Measurements from ENCODE around the gene RAB31.

The RAB31 gene

DNA sequence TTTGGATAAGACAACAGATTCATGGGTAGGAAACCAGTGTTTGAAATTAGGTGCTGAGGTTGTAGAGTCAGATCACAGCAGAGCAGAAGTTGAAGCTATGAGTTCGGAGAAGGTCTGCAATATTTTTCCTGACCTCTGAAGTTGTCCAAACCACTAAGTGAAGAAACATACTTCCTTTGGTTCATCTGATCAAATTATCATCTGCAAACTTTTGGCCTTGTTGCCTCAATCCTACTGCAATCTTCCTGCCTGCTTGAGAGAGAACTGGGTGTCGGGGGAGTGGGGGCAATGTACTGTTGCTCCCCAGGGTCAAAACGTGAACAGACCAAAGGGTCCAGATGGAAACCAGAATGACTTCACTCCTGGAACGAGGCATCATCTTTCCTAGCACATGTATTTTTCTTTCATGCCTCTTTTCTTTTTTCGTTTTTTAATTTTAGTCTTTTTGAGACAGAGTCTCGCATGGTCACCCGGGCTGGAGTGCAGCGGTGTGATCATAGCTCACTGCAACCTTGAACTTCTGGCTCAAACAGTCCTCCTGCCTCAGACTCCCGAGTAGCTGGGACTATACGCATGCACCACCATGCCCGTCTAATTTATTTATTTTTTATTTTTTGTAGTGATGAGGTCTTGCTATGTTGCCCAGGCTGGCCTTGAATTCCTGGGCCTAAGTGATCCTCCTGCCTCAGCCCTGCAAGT, 42.7 kb downstream of the RAB31 start:
- Histone ChIP-seq H3K27ac (ENCODE audit: low read length) (no peak overlapping the region), H3K9ac (ENCODE audit: low read length in 2 of 2) (no peak overlapping the region)

GRCh38 chr18:9751371-9752031, 43.4 kb downstream of the RAB31 start:
- H3K4me3 ChIP-seq (ENCODE audit: low read length in 2 of 2): no peak overlapping the region
- no peaks in the 10 kb centered on the region for H3K27me3 ChIP-seq (ENCODE audit: control insufficient read depth in 1 of 2, insufficient read depth in 2 of 2, low read length in 2 of 2)
- no peaks in the 10 kb centered on the region for H3K9me3 ChIP-seq (ENCODE audit: control insufficient read depth in 2 of 2, low read length in 2 of 2)
- H3K9ac ChIP-seq (ENCODE audit: low read length in 2 of 2): no peak overlapping the region
- H3K27ac ChIP-seq (ENCODE audit: low read length): no peak overlapping the region
- H3K36me3 ChIP-seq (ENCODE audit: control insufficient read depth in 2 of 2, insufficient read depth in 2 of 2, low read length in 2 of 2): no peaks in the 10 kb centered on the region
- H3K4me1 ChIP-seq (ENCODE audit: control insufficient read depth, insufficient read depth, low read length): peaks cover 3% of the 10 kb centered on the region

More for the DNA sequence above, 42.7 kb downstream of the RAB31 start:
- peaks cover 2% of the 10 kb centered on the region for H3K4me1 ChIP-seq (ENCODE audit: control insufficient read depth, insufficient read depth, low read length)
- no peak overlapping the region for H3K4me3 ChIP-seq (ENCODE audit: low read length in 2 of 2)
- no peaks in the 10 kb centered on the region for H3K36me3 ChIP-seq (ENCODE audit: control insufficient read depth in 2 of 2, insufficient read depth in 2 of 2, low read length in 2 of 2)
- no peaks in the 10 kb centered on the region for H3K9me3 ChIP-seq (ENCODE audit: control insufficient read depth in 2 of 2, low read length in 2 of 2)
- H3K27me3 ChIP-seq (ENCODE audit: control insufficient read depth in 1 of 2, insufficient read depth in 2 of 2, low read length in 2 of 2): no peaks in the 10 kb centered on the region

DNA sequence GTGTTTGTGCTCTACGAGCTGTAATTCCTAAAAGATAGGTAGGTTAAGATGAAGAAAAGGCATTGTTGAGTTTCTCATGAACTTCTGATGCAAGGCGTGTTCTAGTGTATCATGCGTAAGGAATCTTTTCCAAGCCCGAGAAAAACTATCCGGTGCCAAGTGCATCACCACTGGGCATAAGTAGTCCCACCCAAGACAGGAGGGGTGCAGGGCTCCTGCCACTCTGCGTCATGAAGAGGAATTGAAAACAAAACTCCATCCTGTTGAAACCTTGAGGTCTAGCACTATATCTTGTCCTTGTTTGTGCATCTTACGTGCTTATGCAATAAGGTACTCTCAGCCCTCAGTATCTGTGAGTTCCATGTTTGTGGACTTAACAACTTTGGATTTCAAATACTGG, 45.7 kb downstream of the RAB31 start:
- Histone ChIP-seq H3K36me3 (ENCODE audit: control insufficient read depth in 2 of 2, insufficient read depth in 2 of 2, low read length in 2 of 2) (no peaks in the 10 kb centered on the region), H3K9ac (ENCODE audit: low read length in 2 of 2) (no peak overlapping the region), H3K9me3 (ENCODE audit: control insufficient read depth in 2 of 2, low read length in 2 of 2) (no peaks in the 10 kb centered on the region), H3K4me1 (ENCODE audit: control insufficient read depth, insufficient read depth, low read length) (peaks cover 21% of the 10 kb centered on the region), H3K27ac (ENCODE audit: low read length) (no peak overlapping the region), H3K4me3 (ENCODE audit: low read length in 2 of 2) (no peak overlapping the region), H3K27me3 (ENCODE audit: control insufficient read depth in 1 of 2, insufficient read depth in 2 of 2, low read length in 2 of 2) (no peaks in the 10 kb centered on the region)

DNA sequence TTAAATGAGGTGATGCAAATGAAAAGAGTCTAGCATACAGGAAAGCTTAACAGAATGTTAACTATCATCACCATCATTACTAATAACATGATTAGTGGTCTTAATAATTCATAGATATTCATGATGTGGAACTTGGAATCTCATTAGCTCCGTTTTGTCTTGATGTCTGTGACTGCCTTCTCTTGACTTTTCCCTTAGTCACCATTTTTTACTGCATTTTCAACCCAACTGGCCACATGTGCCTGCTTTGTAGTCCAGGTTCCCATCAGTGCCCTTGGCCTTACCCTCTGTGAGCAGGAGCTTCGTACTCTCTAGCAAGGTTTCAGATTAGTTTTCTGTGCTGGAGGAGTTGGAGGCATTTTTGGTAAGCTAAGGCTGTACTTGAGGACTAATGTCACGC, 47.0 kb downstream of the RAB31 start:
- H3K9me3 ChIP-seq (ENCODE audit: control insufficient read depth in 2 of 2, low read length in 2 of 2): no peaks in the 10 kb centered on the region
- no peak overlapping the region for H3K27ac ChIP-seq (ENCODE audit: low read length)

DNA sequence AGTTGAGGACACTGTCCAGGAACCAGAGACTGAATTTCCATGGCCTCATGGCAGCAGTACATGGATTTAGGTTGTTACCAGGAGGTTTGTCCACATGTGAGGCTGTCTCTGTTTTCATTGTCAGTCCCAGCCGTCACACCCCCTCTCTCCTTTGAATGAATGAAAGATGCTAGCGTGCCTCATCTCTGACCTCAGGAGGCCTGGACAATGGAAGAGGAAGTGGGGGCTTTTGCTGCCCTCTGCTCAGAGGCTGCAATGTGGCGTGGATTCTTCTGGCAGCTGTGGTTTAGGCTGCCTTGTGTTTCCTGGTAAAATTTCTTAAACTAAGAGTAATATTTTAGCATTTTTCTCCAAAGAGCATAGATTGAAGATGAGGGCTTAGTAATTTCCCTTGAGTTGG, 47.5 kb downstream of the RAB31 start:
- Histone ChIP-seq H3K27ac (ENCODE audit: low read length) (no peak overlapping the region), H3K27me3 (ENCODE audit: control insufficient read depth in 1 of 2, insufficient read depth in 2 of 2, low read length in 2 of 2) (no peaks in the 10 kb centered on the region), H3K36me3 (ENCODE audit: control insufficient read depth in 2 of 2, insufficient read depth in 2 of 2, low read length in 2 of 2) (no peaks in the 10 kb centered on the region), H3K9me3 (ENCODE audit: control insufficient read depth in 2 of 2, low read length in 2 of 2) (no peaks in the 10 kb centered on the region), H3K4me1 (ENCODE audit: control insufficient read depth, insufficient read depth, low read length) (peaks cover 19% of the 10 kb centered on the region), H3K9ac (ENCODE audit: low read length in 2 of 2) (no peak overlapping the region), H3K4me3 (ENCODE audit: low read length in 2 of 2) (no peak overlapping the region)

More for the DNA sequence above, 47.0 kb downstream of the RAB31 start:
- H3K36me3 ChIP-seq (ENCODE audit: control insufficient read depth in 2 of 2, insufficient read depth in 2 of 2, low read length in 2 of 2): no peaks in the 10 kb centered on the region
- no peak overlapping the region for H3K9ac ChIP-seq (ENCODE audit: low read length in 2 of 2)
- H3K4me3 ChIP-seq (ENCODE audit: low read length in 2 of 2): no peak overlapping the region
- peaks cover 21% of the 10 kb centered on the region for H3K4me1 ChIP-seq (ENCODE audit: control insufficient read depth, insufficient read depth, low read length)
- H3K27me3 ChIP-seq (ENCODE audit: control insufficient read depth in 1 of 2, insufficient read depth in 2 of 2, low read length in 2 of 2): no peaks in the 10 kb centered on the region

DNA sequence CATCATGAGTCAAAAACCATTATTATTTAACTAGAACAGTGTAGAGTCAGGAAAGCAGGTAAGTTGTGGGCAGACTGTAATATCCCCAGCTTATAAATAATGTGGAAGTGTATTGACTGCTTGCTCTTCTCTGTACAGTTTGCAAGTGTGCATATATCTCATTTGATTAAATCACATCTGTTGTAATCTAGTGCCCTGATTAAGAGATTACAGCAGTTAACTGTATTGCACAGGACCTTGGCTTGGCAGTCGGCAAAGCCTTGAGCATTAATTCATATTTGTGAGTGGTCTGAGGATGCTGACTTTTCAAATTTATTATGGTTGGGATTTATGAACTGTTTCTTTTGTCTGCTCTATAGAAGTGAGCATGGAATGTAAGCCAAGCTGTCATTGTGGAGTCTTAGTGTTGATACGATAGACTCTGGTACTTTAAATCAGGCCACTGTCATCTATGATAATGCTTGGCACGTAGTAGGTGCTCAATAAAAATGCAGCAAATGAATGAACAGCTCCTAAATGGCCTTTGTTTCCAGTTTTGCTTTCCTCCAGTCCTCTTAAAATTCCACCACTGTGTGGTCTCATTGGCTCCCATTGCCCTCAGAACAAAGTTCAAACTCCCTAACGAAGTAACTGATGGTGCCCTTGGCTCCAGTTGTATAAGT, 48.3 kb downstream of the RAB31 start:
- Histone ChIP-seq H3K9me3 (ENCODE audit: control insufficient read depth in 2 of 2, low read length in 2 of 2) (no peaks in the 10 kb centered on the region), H3K27ac (ENCODE audit: low read length) (no peak overlapping the region), H3K4me1 (ENCODE audit: control insufficient read depth, insufficient read depth, low read length) (peaks cover 19% of the 10 kb centered on the region), H3K4me3 (ENCODE audit: low read length in 2 of 2) (no peak overlapping the region), H3K36me3 (ENCODE audit: control insufficient read depth in 2 of 2, insufficient read depth in 2 of 2, low read length in 2 of 2) (no peaks in the 10 kb centered on the region), H3K9ac (ENCODE audit: low read length in 2 of 2) (no peak overlapping the region), H3K27me3 (ENCODE audit: control insufficient read depth in 1 of 2, insufficient read depth in 2 of 2, low read length in 2 of 2) (no peaks in the 10 kb centered on the region)

GRCh38 chr18:9756933-9757470, 48.9 kb downstream of the RAB31 start:
- H3K36me3 ChIP-seq (ENCODE audit: control insufficient read depth in 2 of 2, insufficient read depth in 2 of 2, low read length in 2 of 2): no peaks in the 10 kb centered on the region
- no peak overlapping the region for H3K9ac ChIP-seq (ENCODE audit: low read length in 2 of 2)
- no peak overlapping the region for H3K4me3 ChIP-seq (ENCODE audit: low read length in 2 of 2)
- no peaks in the 10 kb centered on the region for H3K27me3 ChIP-seq (ENCODE audit: control insufficient read depth in 1 of 2, insufficient read depth in 2 of 2, low read length in 2 of 2)
- no peaks in the 10 kb centered on the region for H3K9me3 ChIP-seq (ENCODE audit: control insufficient read depth in 2 of 2, low read length in 2 of 2)
- H3K27ac ChIP-seq (ENCODE audit: low read length): no peak overlapping the region
- H3K4me1 ChIP-seq (ENCODE audit: control insufficient read depth, insufficient read depth, low read length): peaks cover 19% of the 10 kb centered on the region

- Histone ChIP-seq H3K27me3 (ENCODE audit: control insufficient read depth in 1 of 2, insufficient read depth in 2 of 2, low read length in 2 of 2) (no peaks in the 10 kb centered on the region), H3K36me3 (ENCODE audit: control insufficient read depth in 2 of 2, insufficient read depth in 2 of 2, low read length in 2 of 2) (peaks cover 0 to 2% of the 10 kb centered on the region in 2 donors), H3K9ac (ENCODE audit: low read length in 2 of 2) (peak overlapping the region in 1 of 2 donors; percentile 13), H3K9me3 (ENCODE audit: control insufficient read depth in 2 of 2, low read length in 2 of 2) (peaks cover 0 to 3% of the 10 kb centered on the region in 2 donors), H3K4me1 (ENCODE audit: control insufficient read depth, insufficient read depth, low read length) (peaks cover 19% of the 10 kb centered on the region), H3K27ac (ENCODE audit: low read length) (peak overlapping the region; percentile 11), H3K4me3 (ENCODE audit: low read length in 2 of 2) (no peak overlapping the region)
Observed at GRCh38 chr18:9757827-9758621, 49.9 kb downstream of the RAB31 start.

DNA sequence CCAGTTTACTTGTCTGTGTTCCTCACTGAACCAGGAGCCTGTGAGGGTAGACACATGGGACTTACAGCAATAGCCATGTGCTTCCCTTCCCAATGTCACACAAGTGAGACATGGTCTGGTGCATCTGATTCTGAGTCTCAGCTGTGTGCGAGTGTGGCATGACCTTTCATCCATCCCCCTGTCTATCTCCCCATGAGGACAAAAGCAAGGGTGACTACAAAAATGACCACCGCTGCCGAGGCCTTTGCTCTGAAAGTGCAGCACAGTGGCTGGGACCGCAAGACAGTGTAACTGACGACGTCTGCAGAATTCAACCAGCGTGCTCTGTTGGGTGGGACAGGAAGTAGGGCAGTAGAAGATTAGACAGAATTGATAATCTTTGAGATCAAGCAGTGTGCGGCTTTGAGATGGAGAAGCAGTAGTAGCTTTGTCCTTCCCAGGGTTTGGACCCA, 50.5 kb downstream of the RAB31 start:
- Histone ChIP-seq H3K4me3 (ENCODE audit: low read length in 2 of 2) (no peak overlapping the region), H3K9ac (ENCODE audit: low read length in 2 of 2) (peak overlapping the region in 1 of 2 donors; percentile 13), H3K36me3 (ENCODE audit: control insufficient read depth in 2 of 2, insufficient read depth in 2 of 2, low read length in 2 of 2) (peaks cover 0 to 2% of the 10 kb centered on the region in 2 donors), H3K9me3 (ENCODE audit: control insufficient read depth in 2 of 2, low read length in 2 of 2) (peaks cover 0 to 3% of the 10 kb centered on the region in 2 donors), H3K27me3 (ENCODE audit: control insufficient read depth in 1 of 2, insufficient read depth in 2 of 2, low read length in 2 of 2) (no peaks in the 10 kb centered on the region), H3K4me1 (ENCODE audit: control insufficient read depth, insufficient read depth, low read length) (peaks cover 19% of the 10 kb centered on the region), H3K27ac (ENCODE audit: low read length) (no peak overlapping the region)

DNA sequence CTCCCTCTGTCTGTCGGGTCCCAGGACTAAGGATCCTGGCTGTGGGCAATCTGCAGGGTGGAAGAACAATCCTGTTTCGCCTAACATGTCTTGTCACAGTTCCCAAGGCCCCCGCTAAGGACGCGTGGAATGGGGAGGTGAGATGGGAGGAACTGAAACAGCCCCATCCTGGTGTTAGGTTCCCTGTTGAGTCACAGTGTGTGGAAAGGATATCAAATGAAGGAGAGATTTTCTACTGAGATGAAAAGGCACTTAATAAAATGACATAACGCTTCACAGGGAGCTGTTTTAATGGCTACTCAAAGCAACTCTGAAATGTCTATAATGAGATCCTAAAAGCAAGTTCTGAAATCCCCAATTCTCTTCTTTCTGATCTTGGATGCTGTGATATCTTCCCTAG, 52.5 kb downstream of the RAB31 start:
- H3K27me3 ChIP-seq (ENCODE audit: control insufficient read depth in 1 of 2, insufficient read depth in 2 of 2, low read length in 2 of 2): no peaks in the 10 kb centered on the region
- H3K9me3 ChIP-seq (ENCODE audit: control insufficient read depth in 2 of 2, low read length in 2 of 2): peaks cover 0 to 3% of the 10 kb centered on the region in 2 donors
- H3K9ac ChIP-seq (ENCODE audit: low read length in 2 of 2): no peak overlapping the region
- H3K27ac ChIP-seq (ENCODE audit: low read length): no peak overlapping the region
- H3K36me3 ChIP-seq (ENCODE audit: control insufficient read depth in 2 of 2, insufficient read depth in 2 of 2, low read length in 2 of 2): peaks cover 0 to 2% of the 10 kb centered on the region in 2 donors
- H3K4me1 ChIP-seq (ENCODE audit: control insufficient read depth, insufficient read depth, low read length): peaks cover 19% of the 10 kb centered on the region
- H3K4me3 ChIP-seq (ENCODE audit: low read length in 2 of 2): no peak overlapping the region
